ENCODE measurements around the gene DUOXA2.

- TF ChIP-seq SIN3A (IDR thresholded peaks at IDR 0.05; ENCODE audit: borderline replicate concordance, insufficient read depth, low read depth, low read length) (no peak), CTCF (IDR thresholded peaks at IDR 0.05) (no peak), REST (IDR thresholded peaks at IDR 0.05; ENCODE audit: insufficient read depth in 1 of 2, low read depth in 2 of 2, low read length in 1 of 2) (no peak), POLR2AphosphoS5 (IDR thresholded peaks at IDR 0.05; ENCODE audit: low read depth, low read length) (no peak)
Measured at GRCh38 chr15:45122719-45123118, 8.6 kb downstream of the DUOXA2 start.

Measured in Panc1 (cell line).